Mucosa of descending colon (tissue), 3 donors: ENCODE measurements around the gene ISG20. TPM values are rescaled to one million over a fixed set of nuclear protein-coding genes. Genes with fewer than 3 reads are reported as not detected.

ENCODE experiments used
- ATAC-seq: fragments of 200-7000 bp; cut with Tn5 transposase; one replicate; pipeline ENCODE4 v1.9.1; 2020; ENCODE audit warnings: mild to moderate bottlenecking, moderate library complexity
- DNase-seq, 3 donors: peaks; one replicate each; pipeline ENCODE4 v3.0.0-alpha.2; 2020
- H3K36me3 ChIP-seq: fragments of 200-600 bp; one replicate; pipeline ENCODE4 v1.8.0; 2021; ENCODE audit warnings: low read depth, mild to moderate bottlenecking
- H3K4me1 ChIP-seq: fragments of 200-600 bp; one replicate; pipeline ENCODE4 v1.8.0; 2021; ENCODE audit warnings: low read depth, mild to moderate bottlenecking
- H3K4me3 ChIP-seq: fragments of 200-600 bp; one replicate; pipeline ENCODE4 v1.8.0; 2021; ENCODE audit warnings: mild to moderate bottlenecking
- H3K9me3 ChIP-seq: fragments of 200-600 bp; one replicate; pipeline ENCODE4 v1.8.0; 2021; ENCODE audit warnings: mild to moderate bottlenecking
- CTCF ChIP-seq: fragments of 200-600 bp; IDR thresholded peaks from one replicate; pipeline ENCODE4 v1.8.0; 2022; ENCODE audit warnings: antibody characterized with exemption, mild to moderate bottlenecking
- intact Hi-C, 2 donors: fragments of 100-400 bp; cut with DNase I in 1 of 2; cut with micrococcal nuclease in 1 of 2; formaldehyde crosslinking; loops; one replicate each; pipeline versions ENCODE4 v1.11.0 to v1.11.1; 2022; cut with DNase I, micrococcal nuclease
- microRNA-seq: library from miRNA; unstranded; fragments of <30 nt; microRNA quantifications from one replicate; pipeline ENCODE4, GENCODE V29; 2019
- total RNA-seq, 3 donors: library from RNA; stranded (reverse); fragmentation: NEBNext Ultra II Directional in 2 of 3; extraction: Animal tissue kit (Norgen Biotek cat#: 25700) in 2 of 3; gene quantifications; one replicate each; pipeline versions ENCODE4 v1.2.1 to v1.2.4, GENCODE V29; 2021 to 2023
- donor health status: DM: no; HTN: no; CAD: no; lungs with moderate emphysema.
- donor health status: DM: no; HTN: no; CAD: no.
- donor health status: DM: no; HTN: yes; CAD: no.

The ISG20 gene
- total RNA-seq, 3 donors from 2014 or later = 32.2 to 69.0 (median 55.4) TPM

DNA sequence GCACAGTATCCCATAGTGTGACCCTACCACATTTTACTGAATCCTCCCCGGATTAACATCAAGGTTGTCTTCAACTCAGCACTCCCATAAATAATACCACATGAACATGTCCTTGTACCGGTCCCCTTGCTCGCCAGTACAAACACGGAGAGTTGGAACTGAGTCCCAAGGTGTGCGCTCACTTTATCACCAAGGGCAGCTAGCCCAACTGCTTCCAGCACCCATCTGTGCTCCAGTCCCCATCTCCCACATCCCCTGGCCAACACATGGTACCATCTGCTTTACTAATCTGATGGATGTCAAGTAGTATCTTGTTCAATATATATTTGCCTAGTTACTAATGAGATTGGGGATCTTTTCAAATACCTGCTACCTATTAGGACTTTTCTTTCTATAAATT lies 64.7 kb downstream of the ISG20 start:
- no peak for DNase-seq
- ATAC-seq = no peak
- Histone ChIP-seq H3K9me3 (no peaks in the 10 kb centered on the region), H3K4me3 (no peak overlapping the region), H3K4me1 (peaks cover 2% of the 10 kb centered on the region), H3K36me3 (no peaks in the 10 kb centered on the region)
- TF ChIP-seq CTCF = no peak
- intact Hi-C loops = no loop called here

DNA sequence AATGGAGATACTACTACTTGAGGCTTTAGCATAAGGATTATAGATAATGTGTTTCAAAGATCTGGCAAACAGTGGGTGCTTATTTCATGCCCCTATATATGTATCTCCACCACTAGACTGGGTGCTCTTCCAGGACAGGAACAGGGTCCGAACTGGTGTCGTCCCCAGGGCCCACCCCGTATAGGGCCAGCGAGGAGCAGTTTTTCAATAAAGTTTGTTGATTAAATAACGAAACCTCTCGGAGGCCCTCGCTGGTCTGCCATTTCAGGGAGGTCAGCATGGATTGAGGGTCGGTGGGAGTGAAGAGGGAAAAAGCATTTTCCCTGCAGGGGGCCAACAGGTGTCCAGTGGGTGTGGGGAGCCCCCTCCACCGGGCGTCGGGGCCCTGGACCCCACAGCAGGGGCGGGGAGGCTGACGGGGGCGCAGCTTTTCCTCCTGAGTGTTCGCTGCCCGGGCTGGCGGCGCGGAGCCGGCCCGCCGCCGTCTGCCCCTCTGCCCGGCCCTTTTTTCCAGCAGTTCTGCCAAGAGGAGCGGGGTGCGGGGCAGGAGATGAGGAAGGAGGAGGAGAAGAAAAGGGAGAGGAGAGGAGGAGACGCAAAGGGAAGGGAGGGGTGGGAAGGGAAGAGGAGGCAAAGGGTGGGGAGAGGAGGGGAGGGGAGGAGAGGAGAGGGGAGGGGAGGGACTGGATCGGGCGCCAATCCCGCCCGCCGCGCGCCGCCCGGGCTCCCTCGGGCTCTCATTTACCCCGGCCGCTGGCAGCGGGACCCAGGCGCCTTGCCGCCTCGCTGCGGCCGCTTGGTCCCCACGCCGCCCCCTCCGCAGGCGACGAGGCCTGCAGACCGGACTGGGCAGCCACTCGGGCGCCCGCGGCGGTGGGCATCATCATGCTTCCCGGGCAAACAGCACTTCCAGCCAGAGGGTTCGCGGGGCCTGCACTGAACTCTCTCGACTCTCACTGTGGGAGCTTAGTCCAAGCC lies 66.3 kb downstream of the ISG20 start:
- H3K9me3 ChIP-seq = no peaks in the 10 kb centered on the region
- peak in 2 of 3 donors; percentile 11 to 44 for DNase-seq
- intact Hi-C loops = no loop called here
- no peaks in the 10 kb centered on the region for H3K36me3 ChIP-seq
- no peak for TF ChIP-seq CTCF
- peaks cover 2% of the 10 kb centered on the region for H3K4me1 ChIP-seq
- ATAC-seq = peak; percentile 28
- H3K4me3 ChIP-seq = no peak overlapping the region

- TF ChIP-seq CTCF = no peak
- no peaks in the 10 kb centered on the region for H3K36me3 ChIP-seq
- DNase-seq (no peak), ATAC-seq (no peak)
- intact Hi-C loops = no loop called here
- H3K4me3 ChIP-seq = no peak overlapping the region
- no peaks in the 10 kb centered on the region for H3K9me3 ChIP-seq
- H3K4me1 ChIP-seq = peaks cover 2% of the 10 kb centered on the region
Measured at GRCh38 chr15:88705769-88706165, 67.0 kb downstream of the ISG20 start.

Small RNA genes lying within 50 kb of the gene (microRNA-seq; reads per million reads assigned to microRNA genes)
- gene MIR1179 (4.7 reads per million, percentile 21 among the genes with 10 or more reads in this experiment), gene MIR3529 (not detected), gene MIR7-2 (not detected)

Other genes with a start within 250 kb of the ISG20 start
- 10 to 100 TPM; 24.9 to 29.3 (median 27.7) TPM for gene MRPL46, start 171.6 kb upstream of the ISG20 start, total RNA-seq
- gene MRPS11, start 171.3 kb upstream of the ISG20 start, total RNA-seq = 10 to 100 TPM; 44.7 to 54.6 (median 52.6) TPM
- gene DET1, start 92.3 kb upstream of the ISG20 start, total RNA-seq = 1 to 10 TPM; 3.9 to 8.4 (median 7.3) TPM
- gene AEN, start 17.7 kb upstream of the ISG20 start, total RNA-seq = 10 to 100 TPM in 2 of 3 donors, 1 to 10 TPM in 1; 8.9 to 22.6 (median 13.3) TPM
- gene ACAN, start 164.4 kb downstream of the ISG20 start, total RNA-seq = 1 to 10 TPM in 1 of 3 donors, under 1 TPM in 2; 0.09 to 1.3 (median 0.23) TPM